Thyroid gland (tissue), 4 donors: ENCODE results near the gene TLX2. TPM values are rescaled to one million over a fixed set of nuclear protein-coding genes. Genes with fewer than 3 reads are reported as not detected.

Source experiments
- DNase-seq, 2 donors: peaks; one replicate each; pipeline ENCODE4 v3.0.0-alpha.2; 2019
- H3K27ac ChIP-seq, 3 donors: fragments of 200-600 bp; sonication (generic); 1 replicate in 2 of 3; 2 replicates in 1 of 3; pipeline ENCODE4 v1.5.1; 2016 to 2019; ENCODE audit warnings: mild to moderate bottlenecking in 1 of 3, moderate library complexity in 1 of 3
- H3K27me3 ChIP-seq: fragments of 200-600 bp; sonication (generic); one replicate; pipeline ENCODE4 v1.5.1; 2019
- H3K36me3 ChIP-seq, 2 donors: fragments of 200-600 bp; sonication (generic); one replicate each; pipeline ENCODE4 v1.5.1; 2016 to 2019
- H3K4me1 ChIP-seq, 2 donors: fragments of 200-600 bp; sonication (generic); one replicate each; pipeline ENCODE4 v1.5.1; 2017 to 2019
- H3K4me3 ChIP-seq, 3 donors: fragments of 200-600 bp; sonication (generic); replicated peaks in 1 of 3; 1 replicate in 2 of 3; 2 replicates in 1 of 3; pipeline ENCODE4 v1.5.1; 2016; ENCODE audit warnings: mild to moderate bottlenecking in 1 of 3
- H3K9me3 ChIP-seq: fragments of 200-600 bp; sonication (generic); one replicate; pipeline ENCODE4 v1.5.1; 2017
- CTCF ChIP-seq, 6 experiments: fragments of 200-600 bp in 3 of 6; fragments of 450-650 bp in 3 of 6; sonication (generic) in 3 of 6; IDR thresholded peaks; one replicate each; pipeline ENCODE4 v1.5.1; 2016 to 2019; ENCODE audit warnings: antibody characterized with exemption in 6 of 6, mild to moderate bottlenecking in 2 of 6, inconsistent platforms in 1 of 6, moderate library complexity in 1 of 6
- POLR2A ChIP-seq, 2 donors: fragments of 450-650 bp; IDR thresholded peaks; one replicate each; pipeline ENCODE4 v1.6.1; 2017; ENCODE audit warnings: antibody characterized with exemption in 2 of 2, mild to moderate bottlenecking in 2 of 2, moderate library complexity in 1 of 2
- WGBS, 2 donors: methylation state at CpG; one replicate each; pipeline ENCODE4 v1.1.5; 2017; 5-methylcytosine and 5-hydroxymethylcytosine counted together
- intact Hi-C: fragments of 100-400 bp; cut with DNase I; formaldehyde crosslinking; loops from one replicate; pipeline ENCODE4 v1.15.1; 2023
- total RNA-seq, 4 donors: library from RNA; depleted of rRNA; stranded (reverse); fragments of >200 nt; gene quantifications; one replicate each; pipeline ENCODE4 v1.2.3, GENCODE V29; 2016

TLX2 gene
- total RNA-seq, 4 donors from 2014 or later: not detected

- intact Hi-C loops: no loop called here
- TF ChIP-seq CTCF (IDR thresholded peaks at IDR 0.05) (no peak), POLR2A (IDR thresholded peaks at IDR 0.05) (no peak)
- Histone ChIP-seq H3K27ac (no peak overlapping the region), H3K4me3 (no peak overlapping the region), H3K27me3 (peaks cover 7% of the 10 kb centered on the region), H3K4me1 (peaks cover 31 to 39% of the 10 kb centered on the region in 2 donors), H3K36me3 (peaks cover 7% of the 10 kb centered on the region in 2 donors), H3K9me3 (no peaks in the 10 kb centered on the region)
- no peak for DNase-seq
Measured at GRCh38 chr2:74500578-74500946, 13.7 kb upstream of the TLX2 start.

- WGBS, 2 donors: 76 to 78% methylated on average over 18 of the region's 18 CpGs
- Histone ChIP-seq H3K4me1 (peaks cover 40 to 48% of the 10 kb centered on the region in 2 donors), H3K27ac (no peak overlapping the region), H3K36me3 (peaks cover 11 to 12% of the 10 kb centered on the region in 2 donors), H3K9me3 (no peaks in the 10 kb centered on the region), H3K4me3 (no peak overlapping the region), H3K27me3 (peaks cover 7% of the 10 kb centered on the region)
- no peak for TF ChIP-seq CTCF (IDR thresholded peaks at IDR 0.05)
- TF ChIP-seq POLR2A (IDR thresholded peaks at IDR 0.05): no peak
- no peak for DNase-seq
- intact Hi-C loops: no loop called here
Measured at GRCh38 chr2:74501335-74502071, 12.7 kb upstream of the TLX2 start.

GRCh38 chr2:74502147-74502719 lies 12.0 kb upstream of the TLX2 start:
- Histone ChIP-seq H3K4me1 (peaks cover 45 to 51% of the 10 kb centered on the region in 2 donors), H3K4me3 (peak overlapping the region in 1 of 3 donors; percentile 29), H3K9me3 (no peaks in the 10 kb centered on the region), H3K27me3 (peaks cover 7% of the 10 kb centered on the region), H3K27ac (peak overlapping the region in 2 of 3 donors; percentile 46 to 60), H3K36me3 (peaks cover 11 to 12% of the 10 kb centered on the region in 2 donors)
- no peak for DNase-seq
- intact Hi-C loops: no loop called here
- TF ChIP-seq POLR2A (IDR thresholded peaks at IDR 0.05): no peak
- no peak for TF ChIP-seq CTCF (IDR thresholded peaks at IDR 0.05)
- WGBS, 2 donors: 23 to 25% methylated on average over 25 to 27 of the region's 32 CpGs

GRCh38 chr2:74502720-74503505 lies 11.3 kb upstream of the TLX2 start:
- H3K27me3 ChIP-seq: peaks cover 7% of the 10 kb centered on the region
- intact Hi-C loops: no loop called here
- peaks cover 39 to 45% of the 10 kb centered on the region in 2 donors for H3K4me1 ChIP-seq
- H3K27ac ChIP-seq: peak overlapping the region in 2 of 3 donors; percentile 46 to 60
- no peaks in the 10 kb centered on the region for H3K9me3 ChIP-seq
- WGBS, 2 donors: 0 to 7% methylated on average over 7 to 24 of the region's 67 CpGs
- peak; percentile 60 to 68 for DNase-seq
- H3K4me3 ChIP-seq: peak overlapping the region in 1 of 3 donors; percentile 29
- TF ChIP-seq CTCF (IDR thresholded peaks at IDR 0.05): no peak
- TF ChIP-seq POLR2A (IDR thresholded peaks at IDR 0.05): peak in 1 of 2 donors; percentile 39
- peaks cover 11 to 12% of the 10 kb centered on the region in 2 donors for H3K36me3 ChIP-seq
